ENCODE data around the gene SULT2B1. TPM values are rescaled to one million over a fixed set of nuclear protein-coding genes. Genes with fewer than 3 reads are reported as not detected.

Gene SULT2B1
- total and polyA plus RNA-seq, 4 donors, result 0.14 to 0.24 TPM; not detected in 2

DNA sequence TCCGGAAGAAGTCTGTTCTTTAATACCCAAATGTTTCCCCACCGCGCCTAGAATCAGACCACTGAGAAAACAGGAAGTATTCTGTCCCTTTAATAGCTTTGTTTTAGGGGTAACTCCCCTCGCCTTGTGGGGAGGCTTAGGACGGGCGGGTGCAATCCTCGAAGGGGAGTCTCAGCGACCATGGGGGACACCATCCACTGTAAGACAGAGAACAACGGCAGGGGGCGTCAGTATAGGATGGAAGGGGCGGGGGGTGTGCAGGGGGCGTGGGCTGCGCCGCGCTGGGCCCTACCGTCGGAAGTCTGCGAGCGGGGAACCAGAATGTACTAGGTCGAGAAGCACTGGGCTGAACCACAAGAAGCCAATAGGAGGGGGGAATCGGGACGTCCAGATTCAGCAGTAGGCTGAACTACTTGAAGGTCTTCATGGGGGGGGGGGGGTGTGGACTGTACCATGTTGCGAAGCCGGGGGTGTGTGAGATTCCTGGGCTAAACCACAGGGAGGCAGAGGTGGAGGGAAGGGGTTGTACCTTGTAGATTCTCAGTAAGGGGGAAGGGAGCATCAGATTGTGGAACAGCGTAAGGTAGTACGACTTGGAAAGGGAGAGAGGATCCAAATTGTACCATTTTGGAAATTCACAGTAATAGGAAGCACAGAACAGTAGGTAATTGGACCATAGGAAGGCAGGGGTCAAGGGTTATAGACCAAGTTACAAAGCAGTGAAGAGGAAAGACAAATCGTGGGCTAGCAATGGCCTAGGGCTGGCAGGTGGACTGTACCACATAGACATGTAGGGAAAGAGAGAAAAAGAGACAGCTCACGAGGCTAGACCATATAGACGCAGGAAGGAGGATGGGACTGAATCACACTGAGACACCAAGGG is 86.2 kb downstream of the SULT2B1 start:
- H3K4me3 ChIP-seq (ENCODE audit: low read depth in 1 of 3, low read length in 3 of 3), result peak overlapping the region; percentile 56 to 86 (median 59)
- 10% methylated on average over 29 of the region's 29 CpGs for WGBS
- no peaks in the 10 kb centered on the region for H3K36me3 ChIP-seq (ENCODE audit: control insufficient read depth in 4 of 4, insufficient read depth in 3 of 4, low read depth in 1 of 4, low read length in 3 of 4)
- H3K27me3 ChIP-seq (ENCODE audit: control insufficient read depth in 4 of 4, insufficient read depth in 4 of 4, low read length in 3 of 4), result no peaks in the 10 kb centered on the region
- peak overlapping the region; percentile 98 to 99 for H3K27ac ChIP-seq (ENCODE audit: low read depth in 1 of 2, low read length in 2 of 2)
- H3K9ac ChIP-seq (ENCODE audit: low read depth in 1 of 2, low read length in 2 of 2), result peak overlapping the region; percentile 72 to 94
- TF ChIP-seq SP1 (IDR thresholded peaks at IDR 0.05) (no peak), HNF4A (conservative IDR thresholded peaks at IDR 0.05) (no peak), JUND (IDR thresholded peaks at IDR 0.05) (no peak), FOXA2 (IDR thresholded peaks at IDR 0.05) (no peak), FOXA1 (IDR thresholded peaks at IDR 0.05) (peak; percentile 7), RAD21 (IDR thresholded peaks at IDR 0.05) (no peak), YY1 (IDR thresholded peaks at IDR 0.05) (peak; percentile 25), NR2F2 (IDR thresholded peaks at IDR 0.05) (peak; percentile 49), EGR1 (IDR thresholded peaks at IDR 0.05; ENCODE audit: low read depth in 2 of 2) (no peak), GABPA (IDR thresholded peaks at IDR 0.05 in 1 of 2, conservative IDR thresholded peaks at IDR 0.05 in 1 of 2) (peak in 1 of 2 donors; percentile 7), TAF1 (conservative IDR thresholded peaks at IDR 0.05) (no peak), HNF4G (IDR thresholded peaks at IDR 0.05) (no peak), RXRA (IDR thresholded peaks at IDR 0.05) (no peak)
- TF ChIP-seq, protein P1, sequence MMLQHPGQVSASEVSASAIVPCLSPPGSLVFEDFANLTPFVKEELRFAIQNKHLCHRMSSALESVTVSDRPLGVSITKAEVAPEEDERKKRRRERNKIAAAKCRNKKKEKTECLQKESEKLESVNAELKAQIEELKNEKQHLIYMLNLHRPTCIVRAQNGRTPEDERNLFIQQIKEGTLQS (IDR thresholded peaks at IDR 0.05), result no peak
- TF ChIP-seq, protein P2, sequence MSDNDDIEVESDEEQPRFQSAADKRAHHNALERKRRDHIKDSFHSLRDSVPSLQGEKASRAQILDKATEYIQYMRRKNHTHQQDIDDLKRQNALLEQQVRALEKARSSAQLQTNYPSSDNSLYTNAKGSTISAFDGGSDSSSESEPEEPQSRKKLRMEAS (IDR thresholded peaks at IDR 0.05), result no peak
- TF ChIP-seq, protein P3, sequence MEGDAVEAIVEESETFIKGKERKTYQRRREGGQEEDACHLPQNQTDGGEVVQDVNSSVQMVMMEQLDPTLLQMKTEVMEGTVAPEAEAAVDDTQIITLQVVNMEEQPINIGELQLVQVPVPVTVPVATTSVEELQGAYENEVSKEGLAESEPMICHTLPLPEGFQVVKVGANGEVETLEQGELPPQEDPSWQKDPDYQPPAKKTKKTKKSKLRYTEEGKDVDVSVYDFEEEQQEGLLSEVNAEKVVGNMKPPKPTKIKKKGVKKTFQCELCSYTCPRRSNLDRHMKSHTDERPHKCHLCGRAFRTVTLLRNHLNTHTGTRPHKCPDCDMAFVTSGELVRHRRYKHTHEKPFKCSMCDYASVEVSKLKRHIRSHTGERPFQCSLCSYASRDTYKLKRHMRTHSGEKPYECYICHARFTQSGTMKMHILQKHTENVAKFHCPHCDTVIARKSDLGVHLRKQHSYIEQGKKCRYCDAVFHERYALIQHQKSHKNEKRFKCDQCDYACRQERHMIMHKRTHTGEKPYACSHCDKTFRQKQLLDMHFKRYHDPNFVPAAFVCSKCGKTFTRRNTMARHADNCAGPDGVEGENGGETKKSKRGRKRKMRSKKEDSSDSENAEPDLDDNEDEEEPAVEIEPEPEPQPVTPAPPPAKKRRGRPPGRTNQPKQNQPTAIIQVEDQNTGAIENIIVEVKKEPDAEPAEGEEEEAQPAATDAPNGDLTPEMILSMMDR (IDR thresholded peaks at IDR 0.05; ENCODE audit: low read depth, low read length, missing input control), result peak; percentile 6
- TF ChIP-seq, protein P4, sequence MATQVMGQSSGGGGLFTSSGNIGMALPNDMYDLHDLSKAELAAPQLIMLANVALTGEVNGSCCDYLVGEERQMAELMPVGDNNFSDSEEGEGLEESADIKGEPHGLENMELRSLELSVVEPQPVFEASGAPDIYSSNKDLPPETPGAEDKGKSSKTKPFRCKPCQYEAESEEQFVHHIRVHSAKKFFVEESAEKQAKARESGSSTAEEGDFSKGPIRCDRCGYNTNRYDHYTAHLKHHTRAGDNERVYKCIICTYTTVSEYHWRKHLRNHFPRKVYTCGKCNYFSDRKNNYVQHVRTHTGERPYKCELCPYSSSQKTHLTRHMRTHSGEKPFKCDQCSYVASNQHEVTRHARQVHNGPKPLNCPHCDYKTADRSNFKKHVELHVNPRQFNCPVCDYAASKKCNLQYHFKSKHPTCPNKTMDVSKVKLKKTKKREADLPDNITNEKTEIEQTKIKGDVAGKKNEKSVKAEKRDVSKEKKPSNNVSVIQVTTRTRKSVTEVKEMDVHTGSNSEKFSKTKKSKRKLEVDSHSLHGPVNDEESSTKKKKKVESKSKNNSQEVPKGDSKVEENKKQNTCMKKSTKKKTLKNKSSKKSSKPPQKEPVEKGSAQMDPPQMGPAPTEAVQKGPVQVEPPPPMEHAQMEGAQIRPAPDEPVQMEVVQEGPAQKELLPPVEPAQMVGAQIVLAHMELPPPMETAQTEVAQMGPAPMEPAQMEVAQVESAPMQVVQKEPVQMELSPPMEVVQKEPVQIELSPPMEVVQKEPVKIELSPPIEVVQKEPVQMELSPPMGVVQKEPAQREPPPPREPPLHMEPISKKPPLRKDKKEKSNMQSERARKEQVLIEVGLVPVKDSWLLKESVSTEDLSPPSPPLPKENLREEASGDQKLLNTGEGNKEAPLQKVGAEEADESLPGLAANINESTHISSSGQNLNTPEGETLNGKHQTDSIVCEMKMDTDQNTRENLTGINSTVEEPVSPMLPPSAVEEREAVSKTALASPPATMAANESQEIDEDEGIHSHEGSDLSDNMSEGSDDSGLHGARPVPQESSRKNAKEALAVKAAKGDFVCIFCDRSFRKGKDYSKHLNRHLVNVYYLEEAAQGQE (IDR thresholded peaks at IDR 0.05), result no peak
- TF ChIP-seq, protein P5, sequence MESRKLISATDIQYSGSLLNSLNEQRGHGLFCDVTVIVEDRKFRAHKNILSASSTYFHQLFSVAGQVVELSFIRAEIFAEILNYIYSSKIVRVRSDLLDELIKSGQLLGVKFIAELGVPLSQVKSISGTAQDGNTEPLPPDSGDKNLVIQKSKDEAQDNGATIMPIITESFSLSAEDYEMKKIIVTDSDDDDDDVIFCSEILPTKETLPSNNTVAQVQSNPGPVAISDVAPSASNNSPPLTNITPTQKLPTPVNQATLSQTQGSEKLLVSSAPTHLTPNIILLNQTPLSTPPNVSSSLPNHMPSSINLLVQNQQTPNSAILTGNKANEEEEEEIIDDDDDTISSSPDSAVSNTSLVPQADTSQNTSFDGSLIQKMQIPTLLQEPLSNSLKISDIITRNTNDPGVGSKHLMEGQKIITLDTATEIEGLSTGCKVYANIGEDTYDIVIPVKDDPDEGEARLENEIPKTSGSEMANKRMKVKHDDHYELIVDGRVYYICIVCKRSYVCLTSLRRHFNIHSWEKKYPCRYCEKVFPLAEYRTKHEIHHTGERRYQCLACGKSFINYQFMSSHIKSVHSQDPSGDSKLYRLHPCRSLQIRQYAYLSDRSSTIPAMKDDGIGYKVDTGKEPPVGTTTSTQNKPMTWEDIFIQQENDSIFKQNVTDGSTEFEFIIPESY (IDR thresholded peaks at IDR 0.05), result no peak
- H3K9me3 ChIP-seq (ENCODE audit: control insufficient read depth in 4 of 4, low read length in 3 of 4), result no peaks in the 10 kb centered on the region
- DNase-seq (ENCODE audit: low spot score), result peak; percentile 75
- peaks cover 12 to 47% (median 37%) of the 10 kb centered on the region in 4 donors for H3K4me1 ChIP-seq (ENCODE audit: control insufficient read depth in 4 of 4, insufficient read depth in 4 of 4, low read length in 3 of 4)

Measured in liver (tissue), 9 donors.